GM23338 (cell line): ENCODE results near the gene PLPP2. TPM values are rescaled to one million over a fixed set of nuclear protein-coding genes. Genes with fewer than 3 reads are reported as not detected.

ENCODE experiments used
- ATAC-seq: fragments of 200-7000 bp; cut with Tn5 transposase; 3 replicates; pipeline ENCODE4 v1.9.1; 2020
- DNase-seq: peaks from one replicate; pipeline ENCODE4 v3.0.0-alpha.2; 2015; ENCODE audit warnings: low spot score
- H2AFZ ChIP-seq: fragments of 200-600 bp; sonication (generic); 2 replicates; pipeline ENCODE4 v1.8.0; 2016; ENCODE audit warnings: antibody characterized with exemption, mild to moderate bottlenecking, moderate library complexity
- H3F3A ChIP-seq: fragments of 200-600 bp; sonication (generic); replicated peaks from 2 replicates; pipeline ENCODE4 v1.8.0; 2017; ENCODE audit warnings: antibody characterized with exemption, mixed run types, low read depth
- H3K27ac ChIP-seq: fragments of 200-600 bp; sonication (generic); 2 replicates; pipeline ENCODE4 v1.6.1; 2016; ENCODE audit warnings: low read depth
- H3K27me3 ChIP-seq: fragments of 200-600 bp; sonication (generic); 2 replicates; pipeline ENCODE4 v1.8.0; 2016; ENCODE audit warnings: mild to moderate bottlenecking, mixed run types, moderate library complexity; ENCODE audit not compliant: insufficient read depth
- H3K36me3 ChIP-seq: fragments of 200-600 bp; sonication (generic); 2 replicates; pipeline ENCODE4 v1.8.0; 2016; ENCODE audit warnings: mild to moderate bottlenecking; ENCODE audit not compliant: insufficient read depth
- H3K4me1 ChIP-seq: fragments of 200-600 bp; sonication (generic); 2 replicates; pipeline ENCODE4 v1.8.0; 2016; ENCODE audit warnings: mild to moderate bottlenecking, moderate library complexity; ENCODE audit not compliant: insufficient read depth
- H3K4me2 ChIP-seq: fragments of 200-600 bp; sonication (generic); 2 replicates; pipeline ENCODE4 v1.7.1; 2017; ENCODE audit warnings: mixed run types
- H3K4me3 ChIP-seq: fragments of 200-600 bp; sonication (generic); 2 replicates; pipeline ENCODE4 v1.6.1; 2016; ENCODE audit warnings: mixed run types
- H3K79me2 ChIP-seq: fragments of 200-600 bp; sonication (generic); replicated peaks from 2 replicates; pipeline ENCODE4 v1.8.0; 2017; ENCODE audit warnings: mild to moderate bottlenecking; ENCODE audit not compliant: insufficient read depth
- H3K9me2 ChIP-seq: fragments of 200-600 bp; sonication (generic); 2 replicates; pipeline ENCODE4 v1.8.0; 2017; ENCODE audit not compliant: insufficient read depth
- H4K20me1 ChIP-seq: fragments of 200-600 bp; sonication (generic); replicated peaks from 2 replicates; pipeline ENCODE4 v1.8.0; 2017; ENCODE audit warnings: mild to moderate bottlenecking; ENCODE audit not compliant: insufficient read depth
- H3K27ac Mint-ChIP-seq: 2 replicates; pipeline ENCODE4 v1.8.0; 2020; ENCODE audit warnings: inconsistent platforms, mild to moderate bottlenecking, moderate library complexity, mixed read lengths
- H3K27me3 Mint-ChIP-seq: 3 replicates; pipeline ENCODE4 v1.8.0; 2022; ENCODE audit warnings: low read depth, mild to moderate bottlenecking, moderate library complexity, mixed read lengths, inconsistent platforms; ENCODE audit not compliant: insufficient read depth, poor library complexity
- H3K36me3 Mint-ChIP-seq: 3 replicates; pipeline ENCODE4 v1.8.0; 2021; ENCODE audit warnings: low read depth, mild to moderate bottlenecking, inconsistent platforms, moderate library complexity, mixed read lengths
- H3K4me1 Mint-ChIP-seq: 3 replicates; pipeline ENCODE4 v1.8.0; 2020; ENCODE audit warnings: mild to moderate bottlenecking, inconsistent platforms, mixed read lengths
- H3K4me3 Mint-ChIP-seq: 3 replicates; pipeline ENCODE4 v1.8.0; 2021; ENCODE audit warnings: moderate library complexity, mild to moderate bottlenecking, inconsistent platforms, mixed read lengths
- H3K9me3 Mint-ChIP-seq: 3 replicates; pipeline ENCODE4 v1.8.0; 2020; ENCODE audit warnings: moderate library complexity, mild to moderate bottlenecking, inconsistent platforms, mixed read lengths
- CREB1 ChIP-seq: fragments of 250-450 bp; sonication (Bioruptor Pico); IDR thresholded peaks from 2 replicates; pipeline ENCODE4 v1.5.0; 2020; ENCODE audit warnings: low read depth, mild to moderate bottlenecking, moderate library complexity
- JUNB ChIP-seq: IDR thresholded peaks from one replicate; pipeline ENCODE4 v1.6.1; 2016; ENCODE audit warnings: antibody characterized with exemption; ENCODE audit not compliant: unreplicated experiment
- POLR2AphosphoS5 ChIP-seq: IDR thresholded peaks from 2 replicates; pipeline ENCODE4 v1.6.1; 2016; ENCODE audit warnings: antibody characterized with exemption, low read depth
- REST ChIP-seq: IDR thresholded peaks from one replicate; pipeline ENCODE4 v1.6.1; 2018; ENCODE audit warnings: antibody characterized with exemption; ENCODE audit not compliant: unreplicated experiment
- STAT1 ChIP-seq: IDR thresholded peaks from one replicate; pipeline ENCODE4 v1.6.1; 2016; ENCODE audit warnings: antibody characterized with exemption; ENCODE audit not compliant: unreplicated experiment
- polyA plus RNA-seq: library from polyadenylated mRNA; unstranded; fragments of >200 nt; fragmentation: Nextera tagmentation; extraction: Ambion mirVana; gene quantifications from 2 replicates; pipeline ENCODE4 v1.2.1, GENCODE V29; 2016
- total RNA-seq: library from RNA; depleted of rRNA; stranded (reverse); fragments of >200 nt; shearing (Covaris generic); gene quantifications from 2 replicates; pipeline ENCODE4 v1.2.3, GENCODE V29; 2014
- TF ChIP-seq, protein P1 (sequence below), 2 experiments: fragments of 200-600 bp in 1 of 2; sonication (generic) in 1 of 2; conservative IDR thresholded peaks; 2 replicates each; pipeline versions ENCODE4 v1.5.1 to v1.6.1; 2016 to 2017; ENCODE audit warnings: antibody characterized with exemption in 2 of 2, low read depth in 2 of 2, mild to moderate bottlenecking in 2 of 2, moderate library complexity in 1 of 2
- TF ChIP-seq, protein P2 (sequence below): IDR thresholded peaks from 2 replicates; pipeline ENCODE4 v1.6.1; 2016; ENCODE audit warnings: antibody characterized with exemption

The PLPP2 gene
- total and polyA plus RNA-seq, 2 experiments from 2014 or later = 58.3 to 82.6 TPM

GRCh38 chr19:281992-282391 is 9.2 kb downstream of the PLPP2 start:
- TF ChIP-seq POLR2AphosphoS5 (no peak), STAT1 (no peak)
- TF ChIP-seq, protein P1, sequence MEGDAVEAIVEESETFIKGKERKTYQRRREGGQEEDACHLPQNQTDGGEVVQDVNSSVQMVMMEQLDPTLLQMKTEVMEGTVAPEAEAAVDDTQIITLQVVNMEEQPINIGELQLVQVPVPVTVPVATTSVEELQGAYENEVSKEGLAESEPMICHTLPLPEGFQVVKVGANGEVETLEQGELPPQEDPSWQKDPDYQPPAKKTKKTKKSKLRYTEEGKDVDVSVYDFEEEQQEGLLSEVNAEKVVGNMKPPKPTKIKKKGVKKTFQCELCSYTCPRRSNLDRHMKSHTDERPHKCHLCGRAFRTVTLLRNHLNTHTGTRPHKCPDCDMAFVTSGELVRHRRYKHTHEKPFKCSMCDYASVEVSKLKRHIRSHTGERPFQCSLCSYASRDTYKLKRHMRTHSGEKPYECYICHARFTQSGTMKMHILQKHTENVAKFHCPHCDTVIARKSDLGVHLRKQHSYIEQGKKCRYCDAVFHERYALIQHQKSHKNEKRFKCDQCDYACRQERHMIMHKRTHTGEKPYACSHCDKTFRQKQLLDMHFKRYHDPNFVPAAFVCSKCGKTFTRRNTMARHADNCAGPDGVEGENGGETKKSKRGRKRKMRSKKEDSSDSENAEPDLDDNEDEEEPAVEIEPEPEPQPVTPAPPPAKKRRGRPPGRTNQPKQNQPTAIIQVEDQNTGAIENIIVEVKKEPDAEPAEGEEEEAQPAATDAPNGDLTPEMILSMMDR (conservative IDR thresholded peaks at IDR 0.05; ENCODE audit: low read depth in 2 of 2) = peak in 1 of 2 experiments; percentile 35; a peak in 2 of 4 replicates
- H3K79me2 ChIP-seq = peaks cover 4% of the 10 kb centered on the region
- H3K4me3 Mint-ChIP-seq = no peak overlapping the region
- H3K4me1 Mint-ChIP-seq = peaks cover 33% of the 10 kb centered on the region
- H3K4me2 ChIP-seq = no peak overlapping the region
- H3K27ac ChIP-seq = no peak overlapping the region
- no peak overlapping the region for H3K4me3 ChIP-seq
- H3K36me3 ChIP-seq = peaks cover 4% of the 10 kb centered on the region; the same call in 1 of the 2 replicates
- no peaks in the 10 kb centered on the region for H3K9me2 ChIP-seq
- no peaks in the 10 kb centered on the region; the same call in 2 of the 3 replicates for H3K9me3 Mint-ChIP-seq
- ATAC-seq = peak; percentile 14; the same call in 1 of the 3 replicates
- no peak overlapping the region for H3K27ac Mint-ChIP-seq
- H3K27me3 Mint-ChIP-seq = peaks cover 14% of the 10 kb centered on the region
- H3F3A ChIP-seq = no peaks in the 10 kb centered on the region
- peaks cover 57% of the 10 kb centered on the region for H3K36me3 Mint-ChIP-seq
- H3K27me3 ChIP-seq = no peaks in the 10 kb centered on the region
- peaks cover 5% of the 10 kb centered on the region for H3K4me1 ChIP-seq
- peaks cover under 1% of the 10 kb centered on the region; the same call in 1 of the 2 replicates for H4K20me1 ChIP-seq
- no peak for DNase-seq
- H2AFZ ChIP-seq = no peak overlapping the region

- no peak for ATAC-seq
- Mint-ChIP-seq H3K4me1 (peaks cover 33% of the 10 kb centered on the region), H3K9me3 (no peaks in the 10 kb centered on the region; the same call in 2 of the 3 replicates), H3K4me3 (no peak overlapping the region), H3K36me3 (peaks cover 52% of the 10 kb centered on the region), H3K27ac (no peak overlapping the region; the same call in 1 of the 2 replicates), H3K27me3 (peaks cover 14% of the 10 kb centered on the region)
- Histone ChIP-seq H3K4me3 (no peak overlapping the region), H3K4me1 (peaks cover 6% of the 10 kb centered on the region), H3K27ac (no peak overlapping the region), H3K79me2 (no peaks in the 10 kb centered on the region), H3K4me2 (no peak overlapping the region), H3F3A (no peaks in the 10 kb centered on the region), H3K36me3 (no peaks in the 10 kb centered on the region; the same call in 1 of the 2 replicates), H3K9me2 (no peaks in the 10 kb centered on the region), H3K27me3 (no peaks in the 10 kb centered on the region), H4K20me1 (no peaks in the 10 kb centered on the region), H2AFZ (no peak overlapping the region)
- DNase-seq = no peak
- TF ChIP-seq REST (no peak), POLR2AphosphoS5 (no peak), CREB1 (CRISPR knock-in tag) (no peak), JUNB (no peak), STAT1 (no peak)
- TF ChIP-seq, protein P1 (conservative IDR thresholded peaks at IDR 0.05; ENCODE audit: low read depth in 2 of 2) = no peak
- TF ChIP-seq, protein P2, sequence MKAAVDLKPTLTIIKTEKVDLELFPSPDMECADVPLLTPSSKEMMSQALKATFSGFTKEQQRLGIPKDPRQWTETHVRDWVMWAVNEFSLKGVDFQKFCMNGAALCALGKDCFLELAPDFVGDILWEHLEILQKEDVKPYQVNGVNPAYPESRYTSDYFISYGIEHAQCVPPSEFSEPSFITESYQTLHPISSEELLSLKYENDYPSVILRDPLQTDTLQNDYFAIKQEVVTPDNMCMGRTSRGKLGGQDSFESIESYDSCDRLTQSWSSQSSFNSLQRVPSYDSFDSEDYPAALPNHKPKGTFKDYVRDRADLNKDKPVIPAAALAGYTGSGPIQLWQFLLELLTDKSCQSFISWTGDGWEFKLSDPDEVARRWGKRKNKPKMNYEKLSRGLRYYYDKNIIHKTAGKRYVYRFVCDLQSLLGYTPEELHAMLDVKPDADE = no peak
Measured at GRCh38 chr19:281156-281853, 9.9 kb downstream of the PLPP2 start.
